ENCODE results near the gene CELF2. TPM values are rescaled to one million over a fixed set of nuclear protein-coding genes. Genes with fewer than 3 reads are reported as not detected.

Gene CELF2
- total RNA-seq, 1 experiment from 2014 or later = 28.7 TPM

GRCh38 chr10:11282156-11282555, 264.5 kb downstream of the CELF2 start:
- Histone ChIP-seq H3K27ac (ENCODE audit: insufficient read length, low read depth, low read length) (no peak overlapping the region), H2BK120ac (ENCODE audit: low read depth, low read length, poor library complexity, severe bottlenecking) (no peak overlapping the region), H2BK12ac (ENCODE audit: insufficient read length, low read depth, low read length) (no peak overlapping the region), H3K27me3 (ENCODE audit: insufficient read depth, low read length) (no peaks in the 10 kb centered on the region), H4K91ac (ENCODE audit: insufficient read length, low read depth, low read length) (no peak overlapping the region), H3K4me1 (ENCODE audit: insufficient read depth, low read length) (no peaks in the 10 kb centered on the region), H4K8ac (replicated peaks; ENCODE audit: insufficient read length, low read depth, low read length) (no peak overlapping the region), H2AFZ (ENCODE audit: low read length) (no peak overlapping the region), H2BK20ac (ENCODE audit: low read depth, low read length, poor library complexity, severe bottlenecking) (no peak overlapping the region), H3K79me1 (ENCODE audit: insufficient read depth, low read depth, low read length, poor library complexity, severe bottlenecking) (no peaks in the 10 kb centered on the region), H3K4me2 (ENCODE audit: insufficient read depth, insufficient read length, low read length) (no peak overlapping the region), H2BK15ac (ENCODE audit: low read depth, low read length) (no peak overlapping the region), H3K9ac (ENCODE audit: extremely low read depth, insufficient read length, low read length) (no peak overlapping the region), H3T11ph (ENCODE audit: low read length) (no peak overlapping the region), H3K4ac (ENCODE audit: low read depth, low read length) (no peak overlapping the region), H3K79me2 (ENCODE audit: insufficient read depth, low read length) (no peaks in the 10 kb centered on the region), H3K23ac (ENCODE audit: insufficient read length, low read depth, low read length) (no peak overlapping the region), H4K20me1 (ENCODE audit: control insufficient read depth, insufficient read depth, insufficient read length) (no peaks in the 10 kb centered on the region), H3K18ac (ENCODE audit: insufficient read length, low read depth, low read length) (no peak overlapping the region), H3K14ac (ENCODE audit: insufficient read depth, low read length) (no peak overlapping the region), H4K5ac (ENCODE audit: insufficient read length, low read depth, low read length) (no peak overlapping the region), H2BK5ac (ENCODE audit: insufficient read length, low read length) (no peak overlapping the region), H3K23me2 (ENCODE audit: insufficient read length, low read depth, low read length, poor library complexity, severe bottlenecking) (no peaks in the 10 kb centered on the region), H2AK5ac (ENCODE audit: insufficient read length, low read length) (no peak overlapping the region), H3K56ac (ENCODE audit: insufficient read length, low read depth, low read length) (no peak overlapping the region), H3K9me3 (ENCODE audit: control insufficient read depth, low read depth, low read length) (no peaks in the 10 kb centered on the region)
- H3K36me3 Mint-ChIP-seq (ENCODE audit: insufficient read depth in 1 of 3, low read depth in 3 of 3) = peaks cover 3 to 21% (median 13%) of the 10 kb centered on the region in 3 experiments
- no peak for DNase-seq
- H3K27me3 Mint-ChIP-seq (ENCODE audit: low read depth) = no peaks in the 10 kb centered on the region
- H3K27ac Mint-ChIP-seq = no peak overlapping the region
- peaks cover 6 to 8% of the 10 kb centered on the region in 2 experiments for H3K4me1 Mint-ChIP-seq
- no peaks in the 10 kb centered on the region for H3K9me3 Mint-ChIP-seq
- WGBS (ENCODE audit: extremely low coverage, insufficient read length, low lambda C conversion rate) = no CpG with 5 or more reads among the region's 9 CpGs
- no peak overlapping the region for H3K4me3 Mint-ChIP-seq
- TF ChIP-seq CTCF (conservative IDR thresholded peaks at IDR 0.05) = no peak
